DND-41 (cell line): ENCODE measurements around the gene TBX18.

Source experiments
- ATAC-seq: fragments of 200-7000 bp; cut with Tn5 transposase; 3 replicates; pipeline ENCODE4 v1.9.1; 2021; ENCODE audit warnings: low read depth; ENCODE audit not compliant: insufficient read depth
- DNase-seq: peaks from one replicate; pipeline ENCODE4 v3.0.0-alpha.2; 2020
- H2AFZ ChIP-seq: 2 replicates; pipeline ENCODE4 v1.6.0; 2012; ENCODE audit warnings: low read depth, low read length
- H3K27ac ChIP-seq: 2 replicates; pipeline ENCODE4 v1.5.1; 2012; ENCODE audit warnings: low read length, inconsistent platforms
- H3K27me3 ChIP-seq: fragments of 200-600 bp; sonication (generic); 2 replicates; pipeline ENCODE4 v1.6.0; 2012; ENCODE audit warnings: low read length, mild to moderate bottlenecking, inconsistent platforms; ENCODE audit not compliant: insufficient read depth, poor library complexity
- H3K36me3 ChIP-seq: 2 replicates; pipeline ENCODE4 v1.5.1; 2012; ENCODE audit warnings: low read length, inconsistent platforms; ENCODE audit not compliant: insufficient read depth
- H3K4me1 ChIP-seq: 2 replicates; pipeline ENCODE4 v1.5.1; 2012; ENCODE audit warnings: mild to moderate bottlenecking, low read length; ENCODE audit not compliant: insufficient read depth
- H3K4me2 ChIP-seq: 2 replicates; pipeline ENCODE4 v1.6.0; 2012; ENCODE audit warnings: mild to moderate bottlenecking, moderate library complexity, low read length, inconsistent platforms; ENCODE audit not compliant: insufficient read depth
- H3K4me3 ChIP-seq, 2 experiments: fragments of 200-600 bp in 1 of 2; shearing (Covaris generic) in 1 of 2; 2 replicates each; pipeline ENCODE4 v1.5.1; 2012 to 2016; ENCODE audit warnings: inconsistent platforms in 2 of 2, low read length in 2 of 2, mild to moderate bottlenecking in 2 of 2, low read depth in 1 of 2, moderate library complexity in 1 of 2
- H3K79me2 ChIP-seq: 2 replicates; pipeline ENCODE4 v1.6.0; 2012; ENCODE audit warnings: low read length, inconsistent platforms; ENCODE audit not compliant: insufficient read depth
- H3K9ac ChIP-seq: 2 replicates; pipeline ENCODE4 v1.6.0; 2012; ENCODE audit warnings: low read depth, mild to moderate bottlenecking, inconsistent platforms, low read length, moderate library complexity
- H3K9me3 ChIP-seq: 2 replicates; pipeline ENCODE4 v1.5.1; 2012; ENCODE audit warnings: low read length, moderate library complexity, mild to moderate bottlenecking, inconsistent platforms; ENCODE audit not compliant: insufficient read depth, severe bottlenecking
- H4K20me1 ChIP-seq: 2 replicates; pipeline ENCODE4 v1.6.0; 2012; ENCODE audit warnings: low read length; ENCODE audit not compliant: insufficient read depth
- CTCF ChIP-seq: IDR thresholded peaks from 2 replicates; pipeline ENCODE4 v1.5.1; 2012; ENCODE audit warnings: borderline replicate concordance, low read length, moderate library complexity, mild to moderate bottlenecking; ENCODE audit not compliant: poor library complexity, severe bottlenecking; ENCODE audit errors: extremely low read depth
- EZH2 ChIP-seq: IDR thresholded peaks from 3 replicates; pipeline ENCODE4 v1.6.1; 2012; ENCODE audit warnings: borderline replicate concordance, low read depth, mild to moderate bottlenecking, moderate library complexity, low read length, inconsistent platforms; ENCODE audit not compliant: severe bottlenecking

Gene TBX18

GRCh38 chr6:84762220-84763002 is 2.0 kb downstream of the TBX18 start:
- no peak overlapping the region for H3K4me2 ChIP-seq
- DNase-seq (no peak), ATAC-seq (no peak)
- no peaks in the 10 kb centered on the region for H3K79me2 ChIP-seq
- TF ChIP-seq EZH2, result no peak
- TF ChIP-seq CTCF, result no peak
- no peaks in the 10 kb centered on the region for H3K27me3 ChIP-seq
- no peak overlapping the region for H3K27ac ChIP-seq
- H3K9ac ChIP-seq, result no peak overlapping the region
- H3K36me3 ChIP-seq, result no peaks in the 10 kb centered on the region
- H3K4me1 ChIP-seq, result no peaks in the 10 kb centered on the region; the same call in 1 of the 2 replicates
- no peak overlapping the region for H2AFZ ChIP-seq
- H3K9me3 ChIP-seq, result peaks cover 16% of the 10 kb centered on the region
- H3K4me3 ChIP-seq, result no peak overlapping the region
- no peaks in the 10 kb centered on the region for H4K20me1 ChIP-seq

- H3K4me3 ChIP-seq, result no peak overlapping the region
- H3K9me3 ChIP-seq, result peaks cover 6% of the 10 kb centered on the region
- TF ChIP-seq CTCF, result no peak
- no peak for TF ChIP-seq EZH2
- H3K9ac ChIP-seq, result no peak overlapping the region
- no peaks in the 10 kb centered on the region for H3K27me3 ChIP-seq
- no peaks in the 10 kb centered on the region for H3K79me2 ChIP-seq
- no peaks in the 10 kb centered on the region for H4K20me1 ChIP-seq
- no peak overlapping the region for H2AFZ ChIP-seq
- H3K4me1 ChIP-seq, result no peaks in the 10 kb centered on the region; the same call in 1 of the 2 replicates
- H3K4me2 ChIP-seq, result no peak overlapping the region
- no peak overlapping the region for H3K27ac ChIP-seq
- DNase-seq (no peak), ATAC-seq (no peak)
- no peaks in the 10 kb centered on the region for H3K36me3 ChIP-seq
Measured at GRCh38 chr6:84758486-84758885, 5.9 kb downstream of the TBX18 start.

- H3K27ac ChIP-seq, result no peak overlapping the region
- no peak for TF ChIP-seq CTCF
- no peak for TF ChIP-seq EZH2
- no peaks in the 10 kb centered on the region for H3K27me3 ChIP-seq
- H3K4me1 ChIP-seq, result no peaks in the 10 kb centered on the region; the same call in 1 of the 2 replicates
- no peaks in the 10 kb centered on the region for H3K36me3 ChIP-seq
- no peaks in the 10 kb centered on the region for H4K20me1 ChIP-seq
- H3K79me2 ChIP-seq, result no peaks in the 10 kb centered on the region
- no peak overlapping the region for H3K4me2 ChIP-seq
- no peak overlapping the region for H3K4me3 ChIP-seq
- ATAC-seq (no peak), DNase-seq (no peak)
- H3K9me3 ChIP-seq, result no peaks in the 10 kb centered on the region
- H2AFZ ChIP-seq, result no peak overlapping the region
- no peak overlapping the region for H3K9ac ChIP-seq
Measured at GRCh38 chr6:84756877-84757276, 7.5 kb downstream of the TBX18 start.
